K562 (cell line): Measurements from ENCODE around the gene PRUNE1. TPM values are rescaled to one million over a fixed set of nuclear protein-coding genes. Genes with fewer than 3 reads are reported as not detected.

Experiments
- BRF1 ChIP-seq: IDR thresholded peaks from 3 replicates; pipeline ENCODE4 v1.6.1; 2011; ENCODE audit warnings: borderline replicate concordance, mild to moderate bottlenecking; ENCODE audit not compliant: insufficient read length; ENCODE audit errors: extremely low read depth
- KAT2B ChIP-seq: IDR thresholded peaks from one replicate; pipeline ENCODE4 v1.6.1; 2012; ENCODE audit warnings: low read depth, mild to moderate bottlenecking, control low read depth, inconsistent platforms, low read length, moderate library complexity
- MAFF ChIP-seq: IDR thresholded peaks from 2 replicates; pipeline ENCODE4 v1.6.1; 2012; ENCODE audit warnings: low read length, improper control_type of control experiment
- NCOA2 ChIP-seq, 2 experiments: fragments of 450-650 bp; IDR thresholded peaks; 2 replicates each; pipeline ENCODE4 v1.6.1; 2018; ENCODE audit warnings: mild to moderate bottlenecking in 2 of 2, moderate library complexity in 1 of 2; ENCODE audit not compliant: partially characterized antibody in 2 of 2
- RAD21 ChIP-seq, 2 experiments: fragments of 250-450 bp in 1 of 2; fragments of 450-650 bp in 1 of 2; sonication (Bioruptor Pico) in 1 of 2; formaldehyde crosslinking in 1 of 2; IDR thresholded peaks in 1 of 2; conservative IDR thresholded peaks in 1 of 2; 2 replicates each; pipeline versions ENCODE4 v1.4.0 to v1.8.0; 2020 to 2022; ENCODE audit warnings: mild to moderate bottlenecking in 2 of 2, moderate library complexity in 1 of 2
- RBBP5 ChIP-seq: fragments of 200-600 bp; sonication (generic); IDR thresholded peaks from 2 replicates; pipeline ENCODE4 v1.6.1; 2012; ENCODE audit warnings: borderline replicate concordance, mild to moderate bottlenecking, low read length, control low read depth, inconsistent platforms; ENCODE audit not compliant: insufficient read depth, poor library complexity, severe bottlenecking
- ZNF347 ChIP-seq: fragments of 450-650 bp; formaldehyde crosslinking; IDR thresholded peaks from 2 replicates; pipeline ENCODE4 v1.4.0; 2020; ENCODE audit warnings: low read depth, mild to moderate bottlenecking, moderate library complexity
- polyA plus RNA-seq, 8 experiments: library from polyadenylated mRNA; depleted of rRNA in 4 of 8; stranded (reverse) in 5 of 8; unstranded in 3 of 8; fragments of >200 nt; fragmentation: Nextera tagmentation in 2 of 8; fragmentation: Illumina TruSeq in 1 of 8; extraction: Ambion mirVana in 2 of 8; extraction: Trizol in 1 of 8; gene quantifications; 2 replicates each; pipeline versions ENCODE4 v1.2.1 to v1.2.3, GENCODE V29; 2011 to 2014; ENCODE audit warnings: inconsistent platforms in 1 of 8, missing spikeins in 1 of 8
- total RNA-seq, 7 experiments: library from RNA; depleted of rRNA in 6 of 7; stranded (reverse); fragments of >200 nt in 6 of 7; fragmentation: Illumina TruSeq in 2 of 7; extraction: Trizol in 2 of 7; gene quantifications; 2 replicates each; pipeline versions ENCODE4 v1.2.1 to v1.2.3, GENCODE V29; 2011 to 2021; ENCODE audit warnings: low replicate concordance in 1 of 7
- TF ChIP-seq, protein P1 (sequence below): fragments of 450-650 bp; IDR thresholded peaks from 2 replicates; pipeline ENCODE4 v1.6.1; 2014; ENCODE audit warnings: low read depth, mild to moderate bottlenecking, moderate library complexity, borderline replicate concordance
- TF ChIP-seq, protein P2 (sequence below): sonication (generic); formaldehyde crosslinking; IDR thresholded peaks from 2 replicates; pipeline ENCODE4 v1.8.0; 2023; ENCODE audit warnings: mild to moderate bottlenecking, missing genetic modification reagents
- TF ChIP-seq, protein P3 (sequence below): sonication (generic); IDR thresholded peaks from 2 replicates; pipeline ENCODE4 v1.6.1; 2016
- TF ChIP-seq, protein P4 (sequence below), 2 experiments: fragments of 450-650 bp; IDR thresholded peaks; 2 replicates each; pipeline ENCODE4 v1.6.1; 2018; ENCODE audit warnings: mild to moderate bottlenecking in 2 of 2, low read depth in 1 of 2; ENCODE audit not compliant: partially characterized antibody in 2 of 2
- TF ChIP-seq, protein P5 (sequence below), 2 experiments: fragments of 450-650 bp; conservative IDR thresholded peaks; 2 replicates each; pipeline ENCODE4 v1.6.1; 2017; ENCODE audit warnings: mild to moderate bottlenecking in 2 of 2, moderate library complexity in 2 of 2

The PRUNE1 gene
- total and polyA plus RNA-seq, 9 of the 15 experiments (the other 6 are each of a cell fraction or from before 2014, with no cell fraction given): 16.7 to 48.3 (median 26.2) TPM

DNA sequence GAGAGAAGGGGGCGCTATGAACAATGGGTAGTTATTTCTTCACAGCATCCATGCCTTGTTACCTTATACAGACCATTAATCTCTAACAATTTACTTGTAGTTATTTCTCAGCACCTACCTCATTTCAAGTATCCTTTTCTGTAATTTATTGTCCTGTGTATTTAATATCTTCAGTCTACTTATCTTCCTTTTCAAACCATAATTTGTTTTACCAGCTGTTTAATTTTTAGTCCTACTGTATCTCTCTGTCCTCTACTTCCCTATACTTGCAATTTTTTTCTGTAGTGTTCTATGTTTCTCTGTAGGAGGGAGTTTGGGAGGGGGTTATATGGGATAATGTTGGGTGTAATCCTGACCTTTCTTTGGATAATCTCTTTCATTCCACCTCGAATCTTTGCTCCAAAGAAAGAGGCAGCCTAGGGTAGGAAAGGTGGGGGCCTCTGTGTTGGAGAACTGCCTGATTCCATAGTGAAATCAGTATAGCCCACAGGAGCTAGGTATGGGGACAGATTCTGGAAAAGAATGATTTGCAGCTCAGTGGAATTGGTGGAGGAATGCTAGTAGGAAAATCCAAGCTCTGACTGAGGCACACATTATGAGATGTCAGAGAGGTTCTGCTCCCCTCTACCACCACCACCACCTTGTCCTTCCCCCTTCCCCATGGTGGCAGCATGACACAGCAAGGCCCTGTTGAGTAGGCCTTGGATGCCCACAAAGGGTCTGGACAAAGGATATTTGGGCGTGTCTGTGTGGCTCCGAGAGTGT, 52.6 kb downstream of the PRUNE1 start (continued):
- TF ChIP-seq, protein P1, sequence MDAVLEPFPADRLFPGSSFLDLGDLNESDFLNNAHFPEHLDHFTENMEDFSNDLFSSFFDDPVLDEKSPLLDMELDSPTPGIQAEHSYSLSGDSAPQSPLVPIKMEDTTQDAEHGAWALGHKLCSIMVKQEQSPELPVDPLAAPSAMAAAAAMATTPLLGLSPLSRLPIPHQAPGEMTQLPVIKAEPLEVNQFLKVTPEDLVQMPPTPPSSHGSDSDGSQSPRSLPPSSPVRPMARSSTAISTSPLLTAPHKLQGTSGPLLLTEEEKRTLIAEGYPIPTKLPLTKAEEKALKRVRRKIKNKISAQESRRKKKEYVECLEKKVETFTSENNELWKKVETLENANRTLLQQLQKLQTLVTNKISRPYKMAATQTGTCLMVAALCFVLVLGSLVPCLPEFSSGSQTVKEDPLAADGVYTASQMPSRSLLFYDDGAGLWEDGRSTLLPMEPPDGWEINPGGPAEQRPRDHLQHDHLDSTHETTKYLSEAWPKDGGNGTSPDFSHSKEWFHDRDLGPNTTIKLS: no peak
- no peak for TF ChIP-seq KAT2B
- TF ChIP-seq, protein P2, sequence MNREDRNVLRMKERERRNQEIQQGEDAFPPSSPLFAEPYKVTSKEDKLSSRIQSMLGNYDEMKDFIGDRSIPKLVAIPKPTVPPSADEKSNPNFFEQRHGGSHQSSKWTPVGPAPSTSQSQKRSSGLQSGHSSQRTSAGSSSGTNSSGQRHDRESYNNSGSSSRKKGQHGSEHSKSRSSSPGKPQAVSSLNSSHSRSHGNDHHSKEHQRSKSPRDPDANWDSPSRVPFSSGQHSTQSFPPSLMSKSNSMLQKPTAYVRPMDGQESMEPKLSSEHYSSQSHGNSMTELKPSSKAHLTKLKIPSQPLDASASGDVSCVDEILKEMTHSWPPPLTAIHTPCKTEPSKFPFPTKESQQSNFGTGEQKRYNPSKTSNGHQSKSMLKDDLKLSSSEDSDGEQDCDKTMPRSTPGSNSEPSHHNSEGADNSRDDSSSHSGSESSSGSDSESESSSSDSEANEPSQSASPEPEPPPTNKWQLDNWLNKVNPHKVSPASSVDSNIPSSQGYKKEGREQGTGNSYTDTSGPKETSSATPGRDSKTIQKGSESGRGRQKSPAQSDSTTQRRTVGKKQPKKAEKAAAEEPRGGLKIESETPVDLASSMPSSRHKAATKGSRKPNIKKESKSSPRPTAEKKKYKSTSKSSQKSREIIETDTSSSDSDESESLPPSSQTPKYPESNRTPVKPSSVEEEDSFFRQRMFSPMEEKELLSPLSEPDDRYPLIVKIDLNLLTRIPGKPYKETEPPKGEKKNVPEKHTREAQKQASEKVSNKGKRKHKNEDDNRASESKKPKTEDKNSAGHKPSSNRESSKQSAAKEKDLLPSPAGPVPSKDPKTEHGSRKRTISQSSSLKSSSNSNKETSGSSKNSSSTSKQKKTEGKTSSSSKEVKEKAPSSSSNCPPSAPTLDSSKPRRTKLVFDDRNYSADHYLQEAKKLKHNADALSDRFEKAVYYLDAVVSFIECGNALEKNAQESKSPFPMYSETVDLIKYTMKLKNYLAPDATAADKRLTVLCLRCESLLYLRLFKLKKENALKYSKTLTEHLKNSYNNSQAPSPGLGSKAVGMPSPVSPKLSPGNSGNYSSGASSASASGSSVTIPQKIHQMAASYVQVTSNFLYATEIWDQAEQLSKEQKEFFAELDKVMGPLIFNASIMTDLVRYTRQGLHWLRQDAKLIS (CRISPR knock-in tag): no peak
- peak in 1 of 2 experiments; percentile 10; a peak in 1 of 4 replicates for TF ChIP-seq RAD21 (CRISPR knock-in tag; conservative IDR thresholded peaks at IDR 0.05 in 1 of 2, IDR thresholded peaks at IDR 0.05 in 1 of 2)
- TF ChIP-seq, protein P3, sequence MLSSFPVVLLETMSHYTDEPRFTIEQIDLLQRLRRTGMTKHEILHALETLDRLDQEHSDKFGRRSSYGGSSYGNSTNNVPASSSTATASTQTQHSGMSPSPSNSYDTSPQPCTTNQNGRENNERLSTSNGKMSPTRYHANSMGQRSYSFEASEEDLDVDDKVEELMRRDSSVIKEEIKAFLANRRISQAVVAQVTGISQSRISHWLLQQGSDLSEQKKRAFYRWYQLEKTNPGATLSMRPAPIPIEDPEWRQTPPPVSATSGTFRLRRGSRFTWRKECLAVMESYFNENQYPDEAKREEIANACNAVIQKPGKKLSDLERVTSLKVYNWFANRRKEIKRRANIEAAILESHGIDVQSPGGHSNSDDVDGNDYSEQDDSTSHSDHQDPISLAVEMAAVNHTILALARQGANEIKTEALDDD: no peak
- TF ChIP-seq MAFF: 0 out of 2 replicates have a peak, but pooled peaks have one; percentile 30
- TF ChIP-seq NCOA2 (IDR thresholded peaks at IDR 0.05; ENCODE audit: partially characterized antibody in 2 of 2): peak in 1 of 2 experiments; percentile 43
- TF ChIP-seq, protein P4, sequence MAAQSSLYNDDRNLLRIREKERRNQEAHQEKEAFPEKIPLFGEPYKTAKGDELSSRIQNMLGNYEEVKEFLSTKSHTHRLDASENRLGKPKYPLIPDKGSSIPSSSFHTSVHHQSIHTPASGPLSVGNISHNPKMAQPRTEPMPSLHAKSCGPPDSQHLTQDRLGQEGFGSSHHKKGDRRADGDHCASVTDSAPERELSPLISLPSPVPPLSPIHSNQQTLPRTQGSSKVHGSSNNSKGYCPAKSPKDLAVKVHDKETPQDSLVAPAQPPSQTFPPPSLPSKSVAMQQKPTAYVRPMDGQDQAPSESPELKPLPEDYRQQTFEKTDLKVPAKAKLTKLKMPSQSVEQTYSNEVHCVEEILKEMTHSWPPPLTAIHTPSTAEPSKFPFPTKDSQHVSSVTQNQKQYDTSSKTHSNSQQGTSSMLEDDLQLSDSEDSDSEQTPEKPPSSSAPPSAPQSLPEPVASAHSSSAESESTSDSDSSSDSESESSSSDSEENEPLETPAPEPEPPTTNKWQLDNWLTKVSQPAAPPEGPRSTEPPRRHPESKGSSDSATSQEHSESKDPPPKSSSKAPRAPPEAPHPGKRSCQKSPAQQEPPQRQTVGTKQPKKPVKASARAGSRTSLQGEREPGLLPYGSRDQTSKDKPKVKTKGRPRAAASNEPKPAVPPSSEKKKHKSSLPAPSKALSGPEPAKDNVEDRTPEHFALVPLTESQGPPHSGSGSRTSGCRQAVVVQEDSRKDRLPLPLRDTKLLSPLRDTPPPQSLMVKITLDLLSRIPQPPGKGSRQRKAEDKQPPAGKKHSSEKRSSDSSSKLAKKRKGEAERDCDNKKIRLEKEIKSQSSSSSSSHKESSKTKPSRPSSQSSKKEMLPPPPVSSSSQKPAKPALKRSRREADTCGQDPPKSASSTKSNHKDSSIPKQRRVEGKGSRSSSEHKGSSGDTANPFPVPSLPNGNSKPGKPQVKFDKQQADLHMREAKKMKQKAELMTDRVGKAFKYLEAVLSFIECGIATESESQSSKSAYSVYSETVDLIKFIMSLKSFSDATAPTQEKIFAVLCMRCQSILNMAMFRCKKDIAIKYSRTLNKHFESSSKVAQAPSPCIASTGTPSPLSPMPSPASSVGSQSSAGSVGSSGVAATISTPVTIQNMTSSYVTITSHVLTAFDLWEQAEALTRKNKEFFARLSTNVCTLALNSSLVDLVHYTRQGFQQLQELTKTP (IDR thresholded peaks at IDR 0.05; ENCODE audit: low read depth in 1 of 2, partially characterized antibody in 2 of 2): peak in 1 of 2 experiments; percentile 36
- TF ChIP-seq, protein P5, sequence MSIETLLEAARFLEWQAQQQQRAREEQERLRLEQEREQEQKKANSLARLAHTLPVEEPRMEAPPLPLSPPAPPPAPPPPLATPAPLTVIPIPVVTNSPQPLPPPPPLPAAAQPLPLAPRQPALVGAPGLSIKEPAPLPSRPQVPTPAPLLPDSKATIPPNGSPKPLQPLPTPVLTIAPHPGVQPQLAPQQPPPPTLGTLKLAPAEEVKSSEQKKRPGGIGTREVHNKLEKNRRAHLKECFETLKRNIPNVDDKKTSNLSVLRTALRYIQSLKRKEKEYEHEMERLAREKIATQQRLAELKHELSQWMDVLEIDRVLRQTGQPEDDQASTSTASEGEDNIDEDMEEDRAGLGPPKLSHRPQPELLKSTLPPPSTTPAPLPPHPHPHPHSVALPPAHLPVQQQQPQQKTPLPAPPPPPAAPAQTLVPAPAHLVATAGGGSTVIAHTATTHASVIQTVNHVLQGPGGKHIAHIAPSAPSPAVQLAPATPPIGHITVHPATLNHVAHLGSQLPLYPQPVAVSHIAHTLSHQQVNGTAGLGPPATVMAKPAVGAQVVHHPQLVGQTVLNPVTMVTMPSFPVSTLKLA (conservative IDR thresholded peaks at IDR 0.05): 0 out of 4 replicates have a peak, but pooled peaks of 1 of the 2 experiments have one; percentile 23
- TF ChIP-seq RBBP5: no peak
- TF ChIP-seq ZNF347: no peak
- TF ChIP-seq BRF1: no peak
